Measurements from ENCODE around the gene ADD1. TPM values are rescaled to one million over a fixed set of nuclear protein-coding genes. Genes with fewer than 3 reads are reported as not detected.

Gene ADD1
- total and polyA plus RNA-seq, 2 of the 13 experiments (the other 11 are each of a cell fraction or from before 2014, with no cell fraction given), result 73.9 to 122 TPM

- BruUV-seq (replicated peaks), result no TSS peak
- 89% methylated on average over 10 of the region's 20 CpGs for WGBS (ENCODE audit: low lambda C conversion rate)
- H3K27ac ChIP-seq (ENCODE audit: extremely low read length, insufficient read depth, low read length), result peak overlapping the region; percentile 44
Measured at GRCh38 chr4:2812612-2813354, 30.9 kb upstream of the ADD1 start.

More at GRCh38 chr4:2812612-2813354, 30.9 kb upstream of the ADD1 start:
- Histone ChIP-seq H3K4me3 (replicated peaks in 1 of 3; ENCODE audit: insufficient read depth in 1 of 3, low read depth in 2 of 3, low read length in 3 of 3) (peak overlapping the region in 1 of 3 experiments; percentile 36; a peak in 2 of 6 replicates), H3K27me3 (ENCODE audit: control insufficient read depth in 1 of 2, insufficient read depth in 2 of 2, low read length in 2 of 2) (no peaks in the 10 kb centered on the region), H3K4me1 (ENCODE audit: insufficient read depth, low read length) (peaks cover 43% of the 10 kb centered on the region), H4K20me1 (ENCODE audit: insufficient read depth, low read length) (peaks cover 18% of the 10 kb centered on the region; the same call in 1 of the 2 replicates), H3K9ac (ENCODE audit: insufficient read depth, low read depth, low read length) (no peak overlapping the region), H3K36me3 (replicated peaks in 1 of 2; ENCODE audit: control insufficient read depth in 1 of 2, insufficient read depth in 2 of 2, low read length in 2 of 2) (peaks cover 0 to 7% of the 10 kb centered on the region in 2 experiments; a peak in 1 of 5 replicates), H3K4me2 (ENCODE audit: low read depth, low read length) (no peak overlapping the region), H3K79me2 (ENCODE audit: insufficient read depth, low read length) (peaks cover 9% of the 10 kb centered on the region), H3K9me3 (ENCODE audit: low read length) (no peaks in the 10 kb centered on the region), H2AFZ (ENCODE audit: low read length) (no peak overlapping the region)
- FAIRE-seq (no peak), ATAC-seq (peak; percentile 9; the same call in 2 of the 3 replicates), DNase-seq (ENCODE audit: low spot score) (no peak)
- TF ChIP-seq E2F2 (CRISPR knock-in tag; IDR thresholded peaks at IDR 0.05; ENCODE audit: borderline replicate concordance) (no peak), RBFOX2 (IDR thresholded peaks at IDR 0.05; ENCODE audit: low read depth, low read length) (0 out of 2 replicates have a peak, but pooled peaks have one; percentile 4)
- in situ Hi-C loops (cut with HindIII; ENCODE audit: extremely low pct_ligation_motif_present, low pct_unique_long_range_greater_than_20kb), result no loop called here
- CTCF ChIA-PET (ENCODE audit: low intra/inter-chr PET ratio, low total read pairs), result no interaction called here
- intact Hi-C loops (cut with micrococcal nuclease; ENCODE audit: unreplicated experiment), result no loop called here
- POLR2A ChIA-PET, result interaction anchor here (1.4 kb wide), 1 partner anchor 12 kb away, joined by 5 read pairs; no protein-coding TSS in a partner anchor
